ENCODE data around the gene B3GNT9. TPM values are rescaled to one million over a fixed set of nuclear protein-coding genes. Genes with fewer than 3 reads are reported as not detected.

Gene B3GNT9
- polyA plus RNA-seq, 1 donor: 5.5 TPM

DNA sequence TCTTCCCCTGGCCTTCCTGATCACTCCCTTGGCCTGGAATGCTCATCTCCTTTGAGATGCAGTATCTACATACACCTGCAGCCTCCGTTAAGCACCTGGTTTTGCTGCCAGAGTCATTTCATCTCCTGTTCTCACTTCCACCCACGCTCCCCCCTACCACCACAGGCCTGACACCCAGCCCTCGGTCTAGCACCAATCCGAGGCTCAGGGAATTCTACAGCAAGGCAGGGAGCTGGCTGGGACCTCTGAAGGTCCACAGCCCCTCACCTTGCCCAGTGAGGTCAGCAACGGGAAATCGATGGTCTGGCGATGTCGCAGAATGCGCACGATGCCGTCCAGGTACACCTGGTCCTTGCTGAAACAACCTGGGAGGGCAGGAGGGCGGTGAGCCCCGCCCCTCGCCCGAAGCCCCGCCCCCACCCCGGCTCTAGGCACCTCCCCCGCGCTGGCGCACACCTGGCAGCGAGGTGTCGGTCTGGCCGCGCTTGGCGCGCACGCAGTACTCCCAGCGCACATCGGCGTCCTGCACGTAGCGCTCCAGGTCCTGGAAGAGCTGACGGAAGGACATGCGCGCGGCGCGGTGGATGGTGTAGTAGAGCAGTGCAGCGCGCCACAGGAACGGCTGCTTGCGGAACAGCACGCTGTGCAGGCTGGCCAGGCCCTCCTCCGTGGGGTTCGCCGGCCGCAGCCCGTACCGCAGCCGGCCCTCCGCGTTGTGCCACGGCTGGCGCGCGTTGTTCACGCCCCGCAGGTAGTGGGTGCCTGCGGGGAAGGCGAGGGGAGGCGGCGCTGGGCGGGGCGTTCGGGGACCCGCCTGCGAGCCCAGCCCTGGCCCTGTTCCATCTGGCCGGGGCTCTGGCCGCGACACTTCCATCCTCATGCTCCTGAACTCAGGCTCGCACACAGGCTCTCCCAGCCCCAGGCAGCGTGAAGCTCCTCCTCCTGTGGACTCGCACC is 27.2 kb upstream of the B3GNT9 start:
- peaks cover 4% of the 10 kb centered on the region for H3K9me3 ChIP-seq (ENCODE audit: control insufficient read depth, low read depth, low read length)
- peak; percentile 85 to 89 for DNase-seq
- H3K27me3 ChIP-seq (ENCODE audit: control insufficient read depth, insufficient read depth, low read length): peaks cover 40% of the 10 kb centered on the region
- no peaks in the 10 kb centered on the region for H3K36me3 ChIP-seq (ENCODE audit: control insufficient read depth, insufficient read depth, low read length)
- H3K4me1 ChIP-seq (ENCODE audit: control insufficient read depth, insufficient read depth, low read length): peaks cover 22% of the 10 kb centered on the region
- WGBS (ENCODE audit: insufficient coverage, low lambda C conversion rate): no CpG with 5 or more reads among the region's 73 CpGs
- peak overlapping the region; percentile 17 for H3K4me3 ChIP-seq (ENCODE audit: low read length)
- H3K27ac ChIP-seq (ENCODE audit: low read length): no peak overlapping the region

GRCh38 chr16:67176662-67177061 is 25.9 kb upstream of the B3GNT9 start:
- no peak for DNase-seq
- H3K27ac ChIP-seq (ENCODE audit: low read length): no peak overlapping the region
- no peak overlapping the region for H3K4me3 ChIP-seq (ENCODE audit: low read length)
- H3K36me3 ChIP-seq (ENCODE audit: control insufficient read depth, insufficient read depth, low read length): no peaks in the 10 kb centered on the region
- H3K4me1 ChIP-seq (ENCODE audit: control insufficient read depth, insufficient read depth, low read length): peaks cover 20% of the 10 kb centered on the region
- no CpG with 5 or more reads among the region's 12 CpGs for WGBS (ENCODE audit: insufficient coverage, low lambda C conversion rate)
- peaks cover 54% of the 10 kb centered on the region for H3K27me3 ChIP-seq (ENCODE audit: control insufficient read depth, insufficient read depth, low read length)
- H3K9me3 ChIP-seq (ENCODE audit: control insufficient read depth, low read depth, low read length): peaks cover 4% of the 10 kb centered on the region

DNA sequence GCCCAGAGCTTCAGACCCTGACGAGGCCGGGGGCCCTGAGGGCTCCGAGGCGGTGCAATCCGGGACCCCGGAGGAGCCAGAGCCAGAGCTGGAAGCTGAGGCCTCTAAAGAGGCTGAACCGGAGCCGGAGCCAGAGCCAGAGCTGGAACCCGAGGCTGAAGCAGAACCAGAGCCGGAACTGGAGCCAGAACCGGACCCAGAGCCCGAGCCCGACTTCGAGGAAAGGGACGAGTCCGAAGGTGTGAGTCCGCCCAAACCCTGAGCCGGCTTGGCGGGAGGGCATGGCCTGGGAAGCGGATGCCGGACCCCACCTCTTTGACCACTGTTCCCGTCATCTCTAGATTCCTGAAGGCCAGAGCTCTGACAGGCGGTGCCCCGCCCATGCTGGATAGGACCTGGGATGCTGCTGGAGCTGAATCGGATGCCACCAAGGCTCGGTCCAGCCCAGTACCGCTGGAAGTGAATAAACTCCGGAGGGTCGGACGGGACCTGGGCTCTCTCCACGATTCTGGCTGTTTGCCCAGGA is 24.0 kb upstream of the B3GNT9 start:
- H3K27me3 ChIP-seq (ENCODE audit: control insufficient read depth, insufficient read depth, low read length): peaks cover 71% of the 10 kb centered on the region
- H3K36me3 ChIP-seq (ENCODE audit: control insufficient read depth, insufficient read depth, low read length): no peaks in the 10 kb centered on the region
- H3K4me3 ChIP-seq (ENCODE audit: low read length): peak overlapping the region; percentile 35
- H3K9me3 ChIP-seq (ENCODE audit: control insufficient read depth, low read depth, low read length): peaks cover 4% of the 10 kb centered on the region
- no CpG with 5 or more reads among the region's 31 CpGs for WGBS (ENCODE audit: insufficient coverage, low lambda C conversion rate)
- H3K4me1 ChIP-seq (ENCODE audit: control insufficient read depth, insufficient read depth, low read length): peaks cover 24% of the 10 kb centered on the region
- H3K27ac ChIP-seq (ENCODE audit: low read length): no peak overlapping the region
- no peak for DNase-seq

DNA sequence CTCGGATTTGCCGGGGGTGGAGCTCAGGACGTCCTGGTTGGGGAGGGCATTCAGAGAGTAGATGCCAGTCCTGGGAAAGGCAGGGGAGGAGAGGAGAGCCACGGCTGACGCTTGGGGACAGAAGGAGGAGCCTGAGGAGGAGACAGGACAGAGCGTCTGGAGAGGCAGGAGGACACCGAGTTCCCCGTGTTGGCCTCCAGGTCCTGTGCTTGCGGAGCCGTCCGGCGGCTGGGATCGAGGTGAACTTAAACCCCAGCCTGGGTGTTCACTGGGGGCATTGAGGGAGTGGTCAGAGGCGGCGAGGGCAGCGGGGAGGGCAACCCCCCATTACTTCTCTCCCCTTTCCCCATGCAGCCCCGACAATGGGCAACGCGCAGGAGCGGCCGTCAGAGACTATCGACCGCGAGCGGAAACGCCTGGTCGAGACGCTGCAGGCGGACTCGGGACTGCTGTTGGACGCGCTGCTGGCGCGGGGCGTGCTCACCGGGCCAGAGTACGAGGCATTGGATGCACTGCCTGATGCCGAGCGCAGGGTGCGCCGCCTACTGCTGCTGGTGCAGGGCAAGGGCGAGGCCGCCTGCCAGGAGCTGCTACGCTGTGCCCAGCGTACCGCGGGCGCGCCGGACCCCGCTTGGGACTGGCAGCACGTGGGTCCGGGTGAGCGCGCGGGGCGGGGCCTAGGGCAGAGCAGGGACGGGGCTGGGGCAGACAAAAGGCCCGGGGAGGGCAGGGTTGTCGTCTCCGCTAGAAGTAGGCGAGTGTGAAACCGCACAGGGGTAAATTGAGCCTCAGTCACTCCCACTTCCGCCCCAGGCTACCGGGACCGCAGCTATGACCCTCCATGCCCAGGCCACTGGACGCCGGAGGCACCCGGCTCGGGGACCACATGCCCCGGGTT is 23.3 kb upstream of the B3GNT9 start:
- Histone ChIP-seq H3K4me1 (ENCODE audit: control insufficient read depth, insufficient read depth, low read length) (peaks cover 32% of the 10 kb centered on the region), H3K27ac (ENCODE audit: low read length) (peak overlapping the region; percentile 13), H3K9me3 (ENCODE audit: control insufficient read depth, low read depth, low read length) (peaks cover 4% of the 10 kb centered on the region), H3K4me3 (ENCODE audit: low read length) (peak overlapping the region; percentile 35), H3K27me3 (ENCODE audit: control insufficient read depth, insufficient read depth, low read length) (peaks cover 78% of the 10 kb centered on the region), H3K36me3 (ENCODE audit: control insufficient read depth, insufficient read depth, low read length) (no peaks in the 10 kb centered on the region)
- no CpG with 5 or more reads among the region's 71 CpGs for WGBS (ENCODE audit: insufficient coverage, low lambda C conversion rate)
- DNase-seq: peak; percentile 87 to 93

DNA sequence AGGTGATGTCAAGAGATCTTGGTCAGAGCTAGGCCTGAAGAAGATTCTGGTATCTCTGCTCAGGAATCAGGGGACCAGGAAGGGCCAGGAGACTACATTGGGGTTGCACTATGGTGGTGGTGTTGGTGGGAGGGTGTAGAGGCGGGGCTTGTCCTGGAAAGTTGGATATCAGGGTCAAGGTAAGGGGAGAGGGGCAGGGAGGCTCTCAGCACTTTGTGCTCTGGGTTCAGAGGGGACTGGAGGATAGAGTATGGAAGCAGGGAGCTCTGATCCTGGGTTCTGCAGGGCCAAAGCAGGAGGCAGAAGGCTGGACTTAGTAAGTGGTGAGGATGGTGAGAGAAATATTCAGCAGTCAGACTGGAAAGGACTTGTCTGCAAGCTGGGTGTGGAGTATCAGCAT is 22.5 kb upstream of the B3GNT9 start:
- H3K9me3 ChIP-seq (ENCODE audit: control insufficient read depth, low read depth, low read length): peaks cover 4% of the 10 kb centered on the region
- H3K36me3 ChIP-seq (ENCODE audit: control insufficient read depth, insufficient read depth, low read length): no peaks in the 10 kb centered on the region
- no peak overlapping the region for H3K4me3 ChIP-seq (ENCODE audit: low read length)
- peaks cover 86% of the 10 kb centered on the region for H3K27me3 ChIP-seq (ENCODE audit: control insufficient read depth, insufficient read depth, low read length)
- no CpG with 5 or more reads among the region's 1 CpG for WGBS (ENCODE audit: insufficient coverage, low lambda C conversion rate)
- H3K27ac ChIP-seq (ENCODE audit: low read length): no peak overlapping the region
- no peak for DNase-seq
- peaks cover 33% of the 10 kb centered on the region for H3K4me1 ChIP-seq (ENCODE audit: control insufficient read depth, insufficient read depth, low read length)

GRCh38 chr16:67170949-67171649 is 20.3 kb upstream of the B3GNT9 start:
- no peak overlapping the region for H3K27ac ChIP-seq (ENCODE audit: low read length)
- no CpG with 5 or more reads among the region's 14 CpGs for WGBS (ENCODE audit: insufficient coverage, low lambda C conversion rate)
- peaks cover 32% of the 10 kb centered on the region for H3K4me1 ChIP-seq (ENCODE audit: control insufficient read depth, insufficient read depth, low read length)

GRCh38 chr16:67170168-67170948 is 19.6 kb upstream of the B3GNT9 start, which contains the start of gene NOL3:
Gene NOL3, plus strand, starts transcription at chr16:67170538.
- H3K27me3 ChIP-seq (ENCODE audit: control insufficient read depth, insufficient read depth, low read length): peaks cover 99% of the 10 kb centered on the region
- peaks cover 8% of the 10 kb centered on the region for H3K9me3 ChIP-seq (ENCODE audit: control insufficient read depth, low read depth, low read length)
- no peaks in the 10 kb centered on the region for H3K36me3 ChIP-seq (ENCODE audit: control insufficient read depth, insufficient read depth, low read length)
- peaks cover 35% of the 10 kb centered on the region for H3K4me1 ChIP-seq (ENCODE audit: control insufficient read depth, insufficient read depth, low read length)
- peak within 1 kb of the TSS; percentile 29 for H3K4me3 ChIP-seq (ENCODE audit: low read length)
- peak in 1 of 2 donors; percentile 52 for DNase-seq
- H3K27ac ChIP-seq (ENCODE audit: low read length): no peak within 1 kb of the TSS
- no CpG with 5 or more reads among the region's 50 CpGs for WGBS (ENCODE audit: insufficient coverage, low lambda C conversion rate)

More at GRCh38 chr16:67170949-67171649, 20.3 kb upstream of the B3GNT9 start:
- DNase-seq: peak in 1 of 2 donors; percentile 36
- Histone ChIP-seq H3K27me3 (ENCODE audit: control insufficient read depth, insufficient read depth, low read length) (peaks cover 99% of the 10 kb centered on the region), H3K36me3 (ENCODE audit: control insufficient read depth, insufficient read depth, low read length) (no peaks in the 10 kb centered on the region), H3K4me3 (ENCODE audit: low read length) (peak overlapping the region; percentile 29), H3K9me3 (ENCODE audit: control insufficient read depth, low read depth, low read length) (peaks cover 4% of the 10 kb centered on the region)

DNA sequence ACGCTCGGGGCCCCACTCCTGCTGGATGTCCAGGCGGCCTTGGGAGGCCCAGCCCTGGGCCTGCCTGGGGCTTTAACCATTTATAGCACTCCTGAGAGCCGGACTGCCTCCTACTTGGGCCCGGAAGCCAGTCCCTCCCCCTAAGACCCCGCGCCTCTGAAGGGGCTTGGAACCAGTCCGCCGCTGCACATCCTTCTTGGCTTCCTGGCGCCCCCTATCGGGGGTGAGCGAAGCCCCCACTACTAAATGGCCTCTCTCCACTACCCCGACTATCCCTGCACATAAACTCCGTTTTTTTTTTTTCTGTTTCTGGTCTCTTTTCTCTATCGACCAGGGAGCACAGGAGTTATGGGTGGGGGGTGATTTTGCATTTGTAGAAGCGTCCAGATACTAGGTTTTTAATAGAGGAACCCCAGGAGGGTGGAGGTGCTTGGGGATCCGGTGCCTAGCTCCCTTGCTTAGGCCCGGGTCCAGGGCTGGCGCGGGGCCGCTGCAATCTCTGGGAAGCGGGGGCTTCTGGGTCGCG is 18.9 kb upstream of the B3GNT9 start:
- no peak for DNase-seq

DNA sequence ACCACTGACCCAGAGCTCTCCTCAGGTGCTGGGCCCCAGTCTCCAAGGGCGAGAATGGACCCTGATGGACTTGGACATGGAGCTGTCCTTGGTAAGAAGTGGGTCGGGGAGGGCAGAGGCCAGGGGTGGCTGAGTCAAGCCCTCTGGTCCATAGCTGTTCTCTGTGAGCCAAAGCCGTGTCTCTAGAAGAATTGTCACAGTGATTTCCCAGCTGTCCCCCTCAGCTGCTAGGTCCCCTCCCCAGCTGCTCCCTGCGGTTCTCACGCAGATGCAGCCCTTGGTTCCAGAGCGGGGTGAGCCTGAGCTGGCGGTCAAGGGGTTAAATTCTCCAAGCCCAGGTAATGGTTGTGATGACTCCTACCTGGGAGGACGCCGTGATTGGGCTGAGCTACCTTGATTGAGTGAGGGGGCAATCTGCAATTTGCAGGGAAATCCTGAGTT is 18.2 kb upstream of the B3GNT9 start:
- H3K4me3 ChIP-seq (ENCODE audit: low read length): no peak overlapping the region
- WGBS (ENCODE audit: insufficient coverage, low lambda C conversion rate): no CpG with 5 or more reads among the region's 9 CpGs
- H3K27me3 ChIP-seq (ENCODE audit: control insufficient read depth, insufficient read depth, low read length): peaks cover 97% of the 10 kb centered on the region
- DNase-seq: no peak
- peaks cover 37% of the 10 kb centered on the region for H3K4me1 ChIP-seq (ENCODE audit: control insufficient read depth, insufficient read depth, low read length)
- peaks cover 8% of the 10 kb centered on the region for H3K9me3 ChIP-seq (ENCODE audit: control insufficient read depth, low read depth, low read length)
- H3K36me3 ChIP-seq (ENCODE audit: control insufficient read depth, insufficient read depth, low read length): no peaks in the 10 kb centered on the region
- H3K27ac ChIP-seq (ENCODE audit: low read length): no peak overlapping the region

More for the DNA sequence above, 18.9 kb upstream of the B3GNT9 start:
- H3K27ac ChIP-seq (ENCODE audit: low read length): no peak overlapping the region
- H3K36me3 ChIP-seq (ENCODE audit: control insufficient read depth, insufficient read depth, low read length): no peaks in the 10 kb centered on the region
- no CpG with 5 or more reads among the region's 24 CpGs for WGBS (ENCODE audit: insufficient coverage, low lambda C conversion rate)
- H3K4me1 ChIP-seq (ENCODE audit: control insufficient read depth, insufficient read depth, low read length): peaks cover 37% of the 10 kb centered on the region
- H3K9me3 ChIP-seq (ENCODE audit: control insufficient read depth, low read depth, low read length): peaks cover 10% of the 10 kb centered on the region
- peaks cover 99% of the 10 kb centered on the region for H3K27me3 ChIP-seq (ENCODE audit: control insufficient read depth, insufficient read depth, low read length)
- peak overlapping the region; percentile 29 for H3K4me3 ChIP-seq (ENCODE audit: low read length)

Measured in large intestine (tissue), 3 donors.